ENCODE data around the gene NDUFAF7. TPM values are rescaled to one million over a fixed set of nuclear protein-coding genes. Genes with fewer than 3 reads are reported as not detected.
A peak's percentile ranks its signal among the peaks of the same experiment; 100 is the strongest.

Gene NDUFAF7
- total and polyA plus RNA-seq, 2 of the 13 experiments (the other 11 are each of a cell fraction or from before 2014, with no cell fraction given): 27.0 to 40.8 TPM

GRCh38 chr2:37196320-37197195 is 34.9 kb upstream of the NDUFAF7 start, which contains the start of gene CEBPZOS (continued):
- TF ChIP-seq ZNF574 (CRISPR knock-in tag; IDR thresholded peaks at IDR 0.05) (peak; percentile 77), KMT2B (CRISPR knock-in tag; IDR thresholded peaks at IDR 0.05) (peak; percentile 87), HDAC6 (IDR thresholded peaks at IDR 0.05; ENCODE audit: low read depth, low read length) (no peak), FOXC1 (CRISPR knock-in tag; IDR thresholded peaks at IDR 0.05; ENCODE audit: borderline replicate concordance) (peak; percentile 98; the same call in 1 of the 2 replicates), ZNF724P (CRISPR knock-in tag; IDR thresholded peaks at IDR 0.05; ENCODE audit: borderline replicate concordance) (0 out of 2 replicates have a peak, but pooled peaks have one; percentile 69), ZMAT3 (CRISPR knock-in tag; conservative IDR thresholded peaks at IDR 0.05) (peak; percentile 93), SP140L (CRISPR knock-in tag; IDR thresholded peaks at IDR 0.05; ENCODE audit: borderline replicate concordance) (peak; percentile 49; the same call in 1 of the 2 replicates), EP300 (IDR thresholded peaks at IDR 0.05; ENCODE audit: low read depth in 2 of 2, low read length in 2 of 2) (no peak; a peak in 1 of 4 replicates), EP300 (CRISPR knock-in tag; IDR thresholded peaks at IDR 0.05; ENCODE audit: borderline replicate concordance) (no peak), ZMYM4 (CRISPR knock-in tag; IDR thresholded peaks at IDR 0.05) (peak; percentile 95), DBP (CRISPR knock-in tag; IDR thresholded peaks at IDR 0.05; ENCODE audit: not compliant biosample characterization) (peak; percentile 30), ZNF660 (CRISPR knock-in tag; IDR thresholded peaks at IDR 0.05; ENCODE audit: borderline replicate concordance, low read depth) (0 out of 2 replicates have a peak, but pooled peaks have one; percentile 52), STAG1 (CRISPR knock-in tag; IDR thresholded peaks at IDR 0.05) (no peak), MTA1 (CRISPR knock-in tag; IDR thresholded peaks at IDR 0.05; ENCODE audit: borderline replicate concordance) (peak; percentile 97), ZNF569 (CRISPR knock-in tag; IDR thresholded peaks at IDR 0.05; ENCODE audit: borderline replicate concordance) (no peak), SUZ12 (IDR thresholded peaks at IDR 0.05; ENCODE audit: low read depth, low read length) (no peak), ZNF235 (CRISPR knock-in tag; IDR thresholded peaks at IDR 0.05; ENCODE audit: borderline replicate concordance) (peak; percentile 98; the same call in 1 of the 2 replicates), ZUFSP (CRISPR knock-in tag; IDR thresholded peaks at IDR 0.05; ENCODE audit: borderline replicate concordance) (peak; percentile 86; the same call in 1 of the 2 replicates), MEIS2 (CRISPR knock-in tag; IDR thresholded peaks at IDR 0.05) (peak; percentile 10), CCAR2 (optimal IDR thresholded peaks at IDR 0.05; ENCODE audit: low read depth, low read length) (no peak), ZNF205 (CRISPR knock-in tag; IDR thresholded peaks at IDR 0.05) (peak; percentile 27; the same call in 1 of the 2 replicates)
- TF ChIP-seq, protein P1, sequence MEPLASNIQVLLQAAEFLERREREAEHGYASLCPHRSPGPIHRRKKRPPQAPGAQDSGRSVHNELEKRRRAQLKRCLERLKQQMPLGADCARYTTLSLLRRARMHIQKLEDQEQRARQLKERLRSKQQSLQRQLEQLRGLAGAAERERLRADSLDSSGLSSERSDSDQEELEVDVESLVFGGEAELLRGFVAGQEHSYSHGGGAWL (CRISPR knock-in tag; IDR thresholded peaks at IDR 0.05): peak; percentile 94
